Uterus (tissue), 4 donors: ENCODE results near the gene DERA. TPM values are rescaled to one million over a fixed set of nuclear protein-coding genes. Genes with fewer than 3 reads are reported as not detected.
A peak's percentile ranks its signal among the peaks of the same experiment; 100 is the strongest.

ENCODE experiments used
- DNase-seq, 2 donors: peaks; one replicate each; pipeline ENCODE4 v3.0.0-alpha.2; 2019 to 2020
- H3K27ac ChIP-seq, 2 donors: fragments of 200-600 bp; sonication (generic); 1 replicate in 1 of 2; 2 replicates in 1 of 2; pipeline ENCODE4 v1.5.1; 2016 to 2018
- H3K27me3 ChIP-seq, 2 donors: fragments of 200-600 bp; sonication (generic); one replicate each; pipeline ENCODE4 v1.5.1; 2018 to 2019; ENCODE audit warnings: control low read depth in 1 of 2
- H3K36me3 ChIP-seq, 2 donors: fragments of 200-600 bp; sonication (generic); one replicate each; pipeline ENCODE4 v1.5.1; 2019; ENCODE audit warnings: control low read depth in 1 of 2
- H3K4me1 ChIP-seq, 2 donors: fragments of 200-600 bp; sonication (generic); one replicate each; pipeline ENCODE4 v1.5.1; 2018 to 2019; ENCODE audit warnings: control low read depth in 1 of 2
- H3K4me3 ChIP-seq, 2 donors: fragments of 200-600 bp; sonication (generic); 1 replicate in 1 of 2; 2 replicates in 1 of 2; pipeline ENCODE4 v1.5.1; 2018 to 2019; ENCODE audit warnings: mild to moderate bottlenecking in 1 of 2
- H3K9me3 ChIP-seq, 2 donors: fragments of 200-600 bp; sonication (generic); one replicate each; pipeline ENCODE4 v1.5.1; 2019; ENCODE audit warnings: control low read depth in 1 of 2
- CTCF ChIP-seq, 4 experiments: fragments of 200-600 bp in 2 of 4; fragments of 450-650 bp in 2 of 4; sonication (generic) in 2 of 4; IDR thresholded peaks; one replicate each; pipeline ENCODE4 v1.5.1; 2016 to 2019; ENCODE audit warnings: antibody characterized with exemption in 4 of 4, mild to moderate bottlenecking in 2 of 4, moderate library complexity in 1 of 4
- POLR2A ChIP-seq, 2 donors: fragments of 450-650 bp; IDR thresholded peaks; one replicate each; pipeline ENCODE4 v1.6.1; 2016; ENCODE audit warnings: antibody characterized with exemption in 2 of 2, mild to moderate bottlenecking in 1 of 2, moderate library complexity in 1 of 2
- intact Hi-C: fragments of 100-400 bp; cut with DNase I; formaldehyde crosslinking; loops from one replicate; pipeline ENCODE4 v1.15.1; 2023; ENCODE audit warnings: low total_unique reads
- total RNA-seq, 4 donors: library from RNA; depleted of rRNA in 3 of 4; stranded (reverse); fragments of >200 nt in 3 of 4; gene quantifications; one replicate each; pipeline versions ENCODE4 v1.1.0 to v1.2.4, GENCODE V29; 2014 to 2023
- donor health status: DM: yes; HTN: yes; CAD: no.

DERA gene
- total RNA-seq, 4 donors from 2014 or later = 7.7 to 58.3 (median 19.2) TPM

DNA sequence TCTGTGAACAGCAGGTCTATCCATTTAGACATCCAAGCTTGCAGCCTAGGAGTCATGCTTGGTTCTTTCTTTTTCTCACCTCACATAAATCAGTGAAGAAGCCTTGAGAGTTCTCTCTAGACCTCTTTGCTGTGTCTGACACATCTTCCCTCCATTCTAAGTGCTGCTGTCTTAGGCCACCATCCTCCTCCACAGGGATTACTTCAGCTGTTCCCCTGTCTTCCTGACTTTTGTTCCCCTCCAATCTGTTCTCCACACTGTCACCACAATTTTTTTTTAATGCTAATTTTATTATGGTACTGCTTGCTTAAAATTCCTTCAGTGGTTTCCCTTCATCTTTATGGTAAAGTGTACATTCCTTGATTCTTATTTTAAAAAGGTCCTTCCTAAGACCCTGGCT is 71.8 kb downstream of the DERA start:
- Histone ChIP-seq H3K27me3 (no peaks in the 10 kb centered on the region), H3K4me1 (peaks cover 0 to 3% of the 10 kb centered on the region in 2 donors), H3K4me3 (no peak overlapping the region), H3K36me3 (no peaks in the 10 kb centered on the region), H3K9me3 (no peaks in the 10 kb centered on the region), H3K27ac (peak overlapping the region; percentile 35 to 60)
- intact Hi-C loops = no loop called here
- no peak for TF ChIP-seq CTCF (IDR thresholded peaks at IDR 0.05)
- TF ChIP-seq POLR2A (IDR thresholded peaks at IDR 0.05) = no peak
- no peak for DNase-seq

DNA sequence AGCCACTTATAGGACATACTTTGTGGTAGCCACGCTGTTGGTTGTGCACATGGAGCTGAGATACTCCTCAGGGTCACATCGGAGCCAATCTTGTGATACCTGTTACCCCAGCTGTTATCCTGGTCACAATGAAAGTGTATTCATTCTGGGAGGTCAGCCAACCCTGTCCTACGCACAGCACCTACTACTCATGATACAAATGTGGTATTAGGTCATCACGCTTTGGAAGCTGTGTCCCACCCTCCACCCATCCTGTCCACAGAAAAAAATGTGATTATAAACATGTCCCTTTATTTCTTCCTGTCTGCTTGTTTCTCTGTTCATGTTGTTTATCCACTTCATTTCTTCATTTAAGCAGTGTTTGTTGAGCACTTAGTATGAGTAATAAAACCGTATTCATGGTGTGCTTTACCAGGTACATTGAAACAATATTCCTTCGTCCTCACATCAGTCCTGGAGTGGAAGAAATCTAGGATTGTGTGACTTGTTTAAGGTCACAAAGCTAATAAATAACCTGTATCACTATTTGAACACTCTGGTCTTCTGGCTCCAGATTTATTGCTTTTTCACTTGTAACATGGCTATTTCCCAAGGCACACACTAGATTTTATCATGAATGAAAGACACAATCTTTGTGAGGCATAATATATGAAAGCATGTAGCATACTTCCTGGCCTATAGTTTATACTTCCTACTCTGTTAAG is 73.1 kb downstream of the DERA start:
- H3K27me3 ChIP-seq = no peaks in the 10 kb centered on the region
- H3K4me3 ChIP-seq = no peak overlapping the region
- peaks cover 0 to 3% of the 10 kb centered on the region in 2 donors for H3K4me1 ChIP-seq
- no peak for DNase-seq
- no peaks in the 10 kb centered on the region for H3K9me3 ChIP-seq
- no peaks in the 10 kb centered on the region for H3K36me3 ChIP-seq
- TF ChIP-seq CTCF (IDR thresholded peaks at IDR 0.05) = no peak
- TF ChIP-seq POLR2A (IDR thresholded peaks at IDR 0.05) = no peak
- H3K27ac ChIP-seq = peak overlapping the region; percentile 9 to 60
- intact Hi-C loops = no loop called here

- Histone ChIP-seq H3K36me3 (no peaks in the 10 kb centered on the region), H3K4me1 (no peaks in the 10 kb centered on the region), H3K9me3 (no peaks in the 10 kb centered on the region), H3K27ac (no peak overlapping the region), H3K4me3 (no peak overlapping the region), H3K27me3 (no peaks in the 10 kb centered on the region)
- TF ChIP-seq POLR2A (IDR thresholded peaks at IDR 0.05) (no peak), CTCF (IDR thresholded peaks at IDR 0.05) (no peak)
- DNase-seq = no peak
- intact Hi-C loops = no loop called here
Observed at GRCh38 chr12:15984963-15985362, 73.8 kb downstream of the DERA start.

DNA sequence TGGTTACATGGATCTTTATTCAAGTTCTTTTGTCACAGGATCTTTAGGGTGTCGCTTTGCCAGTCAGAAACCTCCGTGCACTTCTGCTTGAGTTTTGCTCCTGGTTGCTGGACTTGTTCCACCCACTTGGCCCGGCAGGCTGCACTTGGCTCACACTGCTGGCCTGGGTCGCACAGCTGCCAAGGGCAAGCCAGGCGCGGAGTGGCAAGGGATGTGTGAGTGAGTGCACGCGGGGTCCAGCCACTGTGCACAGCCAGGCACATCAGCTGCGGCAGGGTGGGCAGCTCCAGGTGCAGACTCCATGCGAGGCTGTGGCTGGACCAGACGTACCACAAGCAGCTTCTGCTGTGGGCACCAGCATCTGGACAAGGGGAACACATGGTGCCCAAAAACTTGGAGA is 76.6 kb downstream of the DERA start:
- no peaks in the 10 kb centered on the region for H3K36me3 ChIP-seq

More for the DNA sequence above, 76.6 kb downstream of the DERA start:
- Histone ChIP-seq H3K4me1 (no peaks in the 10 kb centered on the region), H3K4me3 (no peak overlapping the region), H3K27me3 (no peaks in the 10 kb centered on the region), H3K27ac (no peak overlapping the region), H3K9me3 (no peaks in the 10 kb centered on the region)
- intact Hi-C loops = no loop called here
- TF ChIP-seq CTCF (IDR thresholded peaks at IDR 0.05) = no peak
- TF ChIP-seq POLR2A (IDR thresholded peaks at IDR 0.05) = no peak
- DNase-seq = no peak
